Left renal cortex interstitium (tissue), 4 donors: ENCODE measurements around the gene TMEM164. TPM values are rescaled to one million over a fixed set of nuclear protein-coding genes. Genes with fewer than 3 reads are reported as not detected.

Experiments used
- DNase-seq, 4 donors: peaks; one replicate each; pipeline ENCODE4 v3.0.0-alpha.2; 2013; ENCODE audit warnings: low read depth in 4 of 4, low spot score in 2 of 4, missing footprints in 1 of 4
- polyA plus RNA-seq, 4 donors: library from polyadenylated mRNA; unstranded; fragments of 120-200 nt; gene quantifications; one replicate each; pipeline ENCODE4 v1.2.1, GENCODE V29; 2013; ENCODE audit not compliant: insufficient read length in 4 of 4

TMEM164 gene
- polyA plus RNA-seq, 4 donors: 34.6 to 39.9 (median 36.7) TPM

DNA sequence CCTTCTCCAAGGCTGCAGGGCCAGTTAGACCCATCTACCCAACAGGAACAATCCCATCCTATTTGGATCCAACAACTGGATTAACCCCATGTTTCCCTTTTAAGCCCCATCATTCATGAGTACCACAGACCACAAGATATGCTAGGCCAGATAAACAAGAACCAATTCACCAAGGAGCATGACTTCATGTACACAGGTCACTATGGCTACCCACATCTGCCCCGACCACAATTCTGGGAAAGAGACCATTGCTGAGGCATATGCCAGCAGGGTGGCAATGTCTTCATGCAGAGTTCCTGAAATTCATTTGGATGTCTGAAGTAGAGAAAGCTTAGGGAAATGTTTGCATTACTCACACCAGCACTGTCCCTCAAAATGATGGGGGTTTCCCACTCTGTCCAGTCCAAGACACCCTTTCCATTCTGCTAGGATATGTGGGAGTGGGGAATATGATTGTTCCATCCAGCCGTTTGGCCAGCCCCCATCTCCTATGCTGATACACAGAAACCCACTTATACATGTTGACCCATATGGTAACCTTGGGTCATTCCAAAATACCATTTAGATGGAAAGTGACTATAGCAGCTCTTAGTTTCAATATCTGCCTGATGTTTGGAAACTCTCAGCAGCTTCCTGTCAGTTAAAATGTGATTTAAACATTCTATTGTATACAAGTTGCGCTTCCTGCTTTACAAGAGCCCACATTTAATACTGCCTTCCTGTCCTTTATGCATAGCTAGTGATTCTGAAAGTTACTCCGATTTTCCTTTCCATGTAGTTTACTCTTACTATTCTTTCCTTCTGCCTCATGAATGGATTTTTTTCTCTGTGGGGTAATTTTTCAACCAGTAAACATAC is 186.0 kb downstream of the TMEM164 start:
- DNase-seq: no peak

DNA sequence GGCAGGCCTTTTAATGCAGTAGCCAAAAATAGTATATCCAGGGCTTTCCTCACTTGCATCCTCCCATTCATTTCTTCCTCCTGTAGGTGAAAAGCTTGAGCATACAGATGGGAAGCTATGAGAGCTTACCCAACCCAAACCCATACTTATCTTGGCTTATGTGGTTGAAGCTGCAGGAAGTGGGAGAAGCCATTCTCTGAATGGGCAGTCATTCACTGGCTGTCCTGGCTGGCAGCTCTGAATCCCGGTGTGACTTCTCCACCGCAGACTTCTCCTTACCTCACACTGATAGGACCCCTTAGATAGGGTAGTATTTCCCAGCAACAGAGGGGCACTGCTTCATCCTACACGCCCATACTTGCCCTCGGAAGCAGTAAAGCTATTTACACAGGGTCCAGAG is 189.6 kb downstream of the TMEM164 start:
- DNase-seq: no peak

DNA sequence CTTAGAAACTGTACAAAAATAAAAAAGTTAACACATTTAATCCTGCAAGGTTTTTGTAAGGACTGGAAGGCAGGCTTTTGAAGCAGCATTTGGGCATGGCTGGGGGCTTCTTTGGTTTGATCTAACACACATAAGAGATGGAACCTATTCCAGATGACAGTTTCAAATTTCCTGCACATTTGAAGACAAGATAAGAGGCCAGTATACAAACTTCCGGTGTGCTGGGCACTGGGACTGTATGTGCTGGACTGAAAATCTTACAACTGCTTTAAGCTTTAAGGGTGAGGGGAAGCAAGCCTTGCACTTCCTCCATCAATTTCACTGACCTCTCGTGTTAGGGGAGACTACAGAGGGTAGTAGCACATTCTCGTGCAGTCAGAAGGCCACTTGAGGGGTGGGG is 192.1 kb downstream of the TMEM164 start:
- DNase-seq: no peak

DNA sequence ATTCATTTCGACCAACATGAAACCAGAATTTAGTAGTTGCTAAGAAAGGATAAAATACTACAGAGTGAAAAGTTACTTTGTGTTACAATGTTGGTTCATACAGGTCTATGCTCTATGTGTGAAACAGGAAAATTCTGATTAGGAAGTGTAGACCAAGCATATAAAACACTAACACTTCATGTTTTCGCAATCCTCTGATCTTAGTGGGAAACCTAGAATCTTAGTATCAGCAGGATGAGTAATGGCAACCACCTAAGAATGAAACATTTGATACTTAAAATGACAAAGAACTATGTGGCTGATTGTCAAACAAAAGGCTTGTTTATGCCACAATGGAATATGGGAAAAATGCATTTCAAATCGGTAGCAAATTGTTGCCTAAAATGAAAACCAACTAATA is 198.9 kb downstream of the TMEM164 start:
- DNase-seq: no peak

DNA sequence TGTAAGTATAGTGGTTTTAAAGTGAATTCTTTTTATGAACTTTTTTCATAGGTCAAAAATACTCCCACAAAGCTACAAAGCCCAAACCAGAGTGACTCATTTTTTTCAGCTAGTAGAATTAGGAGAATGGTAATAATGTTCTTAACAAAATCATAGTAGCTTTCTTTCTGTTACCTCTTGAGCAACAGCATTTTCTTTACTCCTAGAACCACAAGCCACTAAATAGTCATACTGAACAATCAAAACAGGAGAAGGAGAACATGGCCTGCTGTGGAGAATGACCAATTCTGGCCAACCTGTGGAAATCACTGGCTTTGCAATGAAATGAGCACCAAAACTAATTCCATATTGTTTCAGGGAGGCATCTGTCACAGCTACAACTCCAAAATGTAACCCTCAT is 202.1 kb downstream of the TMEM164 start:
- DNase-seq: no peak

DNA sequence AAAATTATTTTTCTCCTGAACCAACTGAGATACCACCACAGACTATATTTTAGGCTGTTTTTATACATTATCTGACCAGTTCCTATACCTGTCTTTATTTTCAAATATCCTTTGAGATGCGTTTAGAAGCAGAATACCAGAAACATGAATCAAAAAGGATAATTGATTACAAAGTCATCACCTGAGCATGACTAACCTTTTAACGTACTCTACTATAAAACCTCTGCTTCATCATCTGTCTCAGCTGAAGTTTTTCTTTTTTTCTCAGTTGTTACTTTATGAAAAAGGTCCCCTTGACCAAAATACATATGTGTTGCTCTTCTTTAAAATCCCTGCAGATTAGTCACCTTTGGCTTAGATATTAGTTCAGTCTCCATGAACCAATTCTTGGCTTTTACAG is 205.2 kb downstream of the TMEM164 start:
- DNase-seq: no peak

DNA sequence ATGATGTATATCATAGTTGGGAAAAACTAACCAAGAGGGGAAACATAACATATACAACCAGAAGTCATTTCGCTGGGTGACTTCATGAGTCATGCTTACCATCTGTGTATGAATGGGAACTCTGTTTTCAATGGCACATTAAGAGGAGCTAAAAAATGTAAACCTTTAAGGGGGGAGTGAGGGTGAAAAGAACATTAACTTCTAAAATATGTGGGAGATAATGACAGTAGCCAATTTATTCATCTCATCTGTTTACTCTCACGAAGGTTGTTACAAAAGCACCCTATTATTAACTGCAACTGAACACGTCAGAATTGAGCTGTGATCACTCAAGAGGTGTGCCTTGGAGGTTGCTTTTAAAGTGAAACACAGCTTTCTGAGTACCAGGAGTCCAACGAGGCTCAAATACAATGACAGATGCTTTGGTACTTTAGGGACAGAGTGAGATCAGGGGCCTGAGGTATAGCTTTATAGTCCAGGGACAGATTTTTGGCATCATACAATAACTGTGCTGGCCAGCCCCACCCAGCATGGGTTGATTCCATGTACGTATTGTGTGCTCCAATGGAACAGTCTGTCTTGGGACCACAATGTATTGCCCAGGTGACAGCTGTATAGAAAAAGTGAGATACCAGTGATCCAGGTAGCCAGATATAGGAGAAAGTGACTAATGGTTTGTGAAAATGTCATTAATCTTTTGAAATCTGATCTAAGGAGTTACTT is 207.7 kb downstream of the TMEM164 start:
- DNase-seq: no peak

DNA sequence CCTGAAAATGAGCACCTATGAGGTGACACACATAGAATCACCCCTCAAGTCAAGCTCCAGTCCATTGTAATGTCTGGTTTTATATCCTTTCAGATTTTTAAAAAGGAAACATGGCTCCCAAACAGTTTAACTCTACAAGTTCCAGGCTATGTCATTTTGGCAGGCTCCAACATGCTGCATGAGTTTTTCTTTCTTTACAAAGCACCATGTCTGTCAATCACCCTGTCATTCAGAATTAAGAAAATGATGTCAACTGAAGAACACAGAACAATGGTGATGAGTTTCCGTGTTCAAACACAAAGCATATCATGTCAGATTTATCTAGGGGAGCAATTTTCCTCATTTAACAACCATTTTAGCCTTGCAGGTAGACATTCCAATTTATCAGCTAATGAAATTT is 208.4 kb downstream of the TMEM164 start:
- DNase-seq: no peak

DNA sequence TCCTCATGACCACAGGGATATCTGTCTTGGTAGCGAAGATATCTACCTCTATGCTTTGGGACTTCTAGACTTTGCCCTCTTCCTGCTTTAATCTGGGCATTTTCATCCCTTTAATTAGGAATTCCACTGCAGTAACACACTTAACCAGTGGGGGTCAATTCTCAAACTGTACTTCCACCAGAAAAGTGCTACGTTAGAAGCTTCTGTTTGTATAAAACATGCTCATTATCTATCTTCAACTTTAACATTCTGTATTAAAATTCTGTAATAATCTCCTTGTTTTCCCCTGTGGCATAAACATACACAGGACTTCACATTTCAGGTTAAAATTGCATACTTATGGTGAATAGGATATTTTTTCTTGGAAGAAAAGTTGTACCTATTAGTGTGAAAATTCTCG is 209.4 kb downstream of the TMEM164 start:
- DNase-seq: no peak

DNA sequence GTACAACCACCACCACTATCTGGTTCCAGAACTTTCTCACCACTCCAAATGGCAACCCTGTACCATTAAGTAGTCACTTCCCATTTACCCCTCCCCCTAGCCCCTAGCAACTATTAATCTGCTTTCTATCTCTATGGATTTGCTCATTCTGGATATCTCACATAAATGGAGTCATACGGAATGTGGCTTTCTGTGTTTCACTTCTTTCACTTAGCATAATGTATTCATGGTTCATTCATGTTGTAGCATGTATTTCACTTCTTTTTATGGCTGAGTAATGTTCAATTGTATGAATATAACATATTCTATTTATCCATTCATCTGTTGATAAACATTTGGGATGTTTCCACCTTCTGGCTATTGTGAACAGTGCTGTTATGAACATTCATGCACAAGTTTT is 210.3 kb downstream of the TMEM164 start:
- DNase-seq: no peak

DNA sequence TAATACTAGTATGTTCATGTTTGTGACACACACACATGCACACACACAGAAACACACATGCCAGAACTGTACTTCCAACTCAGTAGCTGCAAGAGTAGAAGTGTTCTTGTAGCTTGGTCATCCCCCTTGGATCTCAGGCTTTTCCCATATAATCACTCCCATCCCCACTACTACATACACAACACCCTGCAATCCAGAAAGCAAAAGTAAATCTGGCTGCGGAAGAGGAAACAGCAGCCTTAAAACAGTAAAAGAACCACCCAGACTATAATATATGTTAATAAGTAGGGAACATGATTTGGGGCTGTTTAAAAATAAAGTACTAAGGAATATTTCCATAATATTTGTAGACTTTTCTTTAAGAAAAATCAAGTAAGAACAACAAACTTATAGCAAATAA is 211.8 kb downstream of the TMEM164 start:
- no peak for DNase-seq

DNA sequence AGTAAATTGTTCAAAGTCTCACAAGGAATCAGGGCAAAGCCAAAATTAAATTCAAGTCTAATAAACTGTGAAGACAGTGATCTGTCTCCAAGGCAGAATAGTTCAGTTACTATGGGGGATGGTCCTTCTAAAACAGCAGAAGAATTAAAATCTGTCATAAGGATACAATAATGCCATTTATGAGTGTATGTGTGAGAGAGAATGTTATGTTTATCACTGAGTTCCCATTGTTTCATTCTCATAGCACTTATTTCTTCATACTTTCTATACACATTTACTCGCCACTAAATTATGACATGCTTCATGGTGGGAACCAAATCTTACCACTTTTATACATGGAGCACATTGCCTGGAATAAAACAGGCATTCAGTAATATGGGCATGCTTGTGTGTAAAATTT is 212.5 kb downstream of the TMEM164 start:
- no peak for DNase-seq

DNA sequence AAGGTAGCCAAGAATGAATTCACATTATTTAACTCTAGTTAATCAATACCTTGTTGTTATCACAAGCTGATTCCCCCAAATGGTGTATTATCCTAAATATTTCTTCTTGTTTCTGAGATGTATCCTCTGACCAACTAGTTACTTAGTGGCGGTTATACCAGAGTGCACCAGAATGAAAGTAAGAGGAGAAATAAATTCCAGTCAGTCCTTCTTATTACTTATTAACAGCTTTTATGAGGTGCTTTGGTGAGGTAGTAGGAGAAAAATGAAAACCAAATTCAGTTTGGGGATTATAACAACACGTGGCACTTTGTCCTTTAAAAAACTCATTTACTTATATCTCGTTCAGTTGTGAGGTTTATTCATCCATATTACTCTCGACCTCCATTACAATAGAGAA is 213.1 kb downstream of the TMEM164 start:
- DNase-seq: no peak

DNA sequence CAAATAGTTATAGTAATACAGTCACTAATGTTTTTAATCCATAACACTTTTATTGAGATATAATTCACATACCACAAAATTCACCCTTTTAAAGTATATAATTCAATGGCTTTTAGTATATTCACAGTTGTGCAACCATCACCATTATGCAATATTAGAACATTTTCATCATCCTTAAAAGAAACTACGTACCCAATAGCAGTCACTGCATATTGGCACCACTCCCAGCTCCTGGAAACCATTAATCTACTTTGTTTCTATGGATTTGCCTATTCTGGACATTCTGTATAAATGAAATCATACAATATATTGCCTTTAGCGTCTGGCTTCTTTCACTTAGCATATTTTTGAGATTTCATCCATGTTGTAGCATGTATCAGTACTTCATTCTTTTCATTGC is 215.7 kb downstream of the TMEM164 start:
- no peak for DNase-seq

DNA sequence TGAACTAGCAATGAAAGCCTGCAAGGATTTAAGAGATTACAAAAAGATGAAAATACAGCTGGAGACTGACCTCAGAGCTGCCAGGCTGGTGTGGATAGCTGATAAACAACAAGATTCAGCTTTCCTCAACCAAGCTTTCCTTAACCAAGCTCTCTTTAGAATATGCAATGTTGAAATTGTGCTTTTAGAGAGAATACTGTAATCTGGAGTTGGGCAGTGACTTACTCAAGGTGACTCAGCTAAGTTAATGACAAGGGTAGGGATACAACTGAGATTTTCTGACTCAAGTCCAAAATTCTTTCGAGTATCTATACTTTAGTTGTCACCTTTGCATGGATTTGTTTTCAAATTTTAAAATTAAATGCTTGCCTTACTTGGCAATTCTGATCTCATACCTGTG is 217.0 kb downstream of the TMEM164 start:
- no peak for DNase-seq

DNA sequence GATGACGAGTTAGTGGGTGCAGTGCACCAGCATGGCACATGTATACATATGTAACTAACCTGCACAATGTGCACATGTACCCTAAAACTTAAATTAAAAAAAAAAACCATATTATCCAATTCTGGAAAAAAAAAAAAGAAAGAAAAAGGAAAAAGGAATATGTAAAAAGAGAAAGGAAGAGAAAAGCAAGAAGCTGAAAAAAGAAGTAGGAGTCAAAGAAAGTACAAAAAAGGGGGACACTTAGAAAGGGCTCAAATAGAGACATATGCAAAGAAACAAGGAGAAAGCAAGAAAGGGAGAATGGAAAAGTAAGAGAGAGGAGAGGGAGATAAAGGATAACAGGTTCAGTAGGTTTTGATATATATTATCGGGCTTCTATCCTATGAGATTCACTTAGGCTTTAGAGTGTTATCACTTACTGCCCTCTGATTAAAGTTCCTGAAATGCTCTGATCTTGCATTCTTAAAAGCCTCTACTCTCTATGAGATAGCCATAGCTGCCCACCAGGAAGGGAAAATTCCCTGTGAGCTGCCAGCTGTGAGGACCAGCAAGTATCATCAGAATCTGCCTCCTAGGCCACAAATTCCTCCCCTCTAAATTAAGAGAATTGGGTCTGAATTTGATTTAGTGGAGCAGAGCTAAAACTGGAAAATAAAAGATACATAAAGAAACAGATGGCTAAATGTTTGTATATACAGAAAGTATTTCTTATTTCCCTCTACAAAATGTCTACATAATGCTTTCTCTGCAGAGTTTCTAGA is 219.8 kb downstream of the TMEM164 start:
- no peak for DNase-seq

DNA sequence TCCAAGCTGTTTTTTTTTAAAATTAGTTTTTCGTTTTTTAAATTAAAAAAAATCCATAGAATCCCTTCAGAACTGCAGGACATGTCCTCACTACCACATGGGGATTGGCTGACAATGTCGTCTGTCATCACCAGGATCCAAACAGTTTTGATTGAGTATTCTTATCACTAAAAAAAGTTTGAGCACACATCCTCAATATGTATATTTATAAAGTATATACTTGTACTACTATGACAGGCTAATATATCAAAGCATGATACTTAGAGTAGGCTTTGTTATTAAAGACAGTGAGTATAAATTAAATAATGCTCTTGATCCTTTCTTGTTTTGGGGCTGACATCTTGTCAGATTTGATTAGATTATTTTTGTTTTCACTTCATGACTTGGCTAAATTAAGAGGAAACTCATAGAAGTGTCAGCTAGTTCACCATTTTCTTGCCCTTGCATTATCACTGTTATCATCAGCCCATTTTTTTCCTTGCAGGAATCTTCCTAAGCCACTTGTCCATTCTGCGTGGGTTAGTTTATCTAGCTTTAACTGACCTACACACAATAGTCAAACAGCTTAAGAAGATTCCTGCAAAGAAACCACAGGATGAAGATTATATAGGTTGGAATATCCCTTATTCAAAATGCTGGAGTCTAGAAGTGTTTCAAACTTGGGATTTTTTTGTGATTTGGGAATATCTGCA is 222.2 kb downstream of the TMEM164 start:
- no peak for DNase-seq

DNA sequence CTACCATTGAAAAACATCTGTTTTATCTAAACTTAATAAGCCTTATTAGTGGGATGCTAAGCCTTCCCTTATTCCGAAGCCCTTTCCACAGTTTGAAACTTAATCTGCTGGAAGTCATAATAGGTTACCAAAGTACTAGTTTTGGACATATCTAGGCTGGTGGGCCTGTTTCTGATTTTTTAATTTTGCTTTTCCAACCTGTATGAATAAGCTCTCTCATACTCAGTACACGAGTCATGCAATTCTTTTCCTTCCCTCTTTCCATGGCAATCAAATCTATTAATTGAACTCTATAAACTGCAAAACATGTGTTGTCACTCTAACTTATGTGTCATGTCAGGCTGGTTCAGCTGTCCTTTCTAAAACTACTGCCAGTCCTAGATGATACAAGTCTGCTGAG is 224.0 kb downstream of the TMEM164 start:
- no peak for DNase-seq
